Caco-2 (cell line): ENCODE data around the gene NDRG3. TPM values are rescaled to one million over a fixed set of nuclear protein-coding genes. Genes with fewer than 3 reads are reported as not detected.
A peak's percentile ranks its signal among the peaks of the same experiment; 100 is the strongest.

ENCODE experiments used
- BruUV-seq: library from RNA; stranded (reverse); fragments of 400-500 nt; replicated peaks from 2 replicates; lab custom pipeline; 2021; lab: Mats Ljungman, UMichigan
- CTCF ChIA-PET: fragments of 300-600 bp; sonication (Branson Sonifier 250); formaldehyde crosslinking; loops from one replicate; lab custom pipeline; 2022; ENCODE audit warnings: antibody characterized with exemption; lab: Charles Lee
- POLR2A ChIA-PET: fragments of 300-600 bp; sonication (Branson Sonifier 250); formaldehyde crosslinking; loops from one replicate; lab custom pipeline; 2022; ENCODE audit warnings: antibody characterized with exemption; lab: Charles Lee
- DNase-seq, 2 experiments: peaks; one replicate each; pipeline versions ENCODE4 v3.0.0 to v3.0.0-alpha.2; 2020 to 2022
- H3K27me3 ChIP-seq: replicated peaks from 2 replicates; pipeline ENCODE4 v1.6.0; 2011; ENCODE audit warnings: low read length; ENCODE audit not compliant: control insufficient read depth, insufficient read depth
- H3K36me3 ChIP-seq: 2 replicates; pipeline ENCODE4 v1.5.1; 2011; ENCODE audit warnings: low read length; ENCODE audit not compliant: control insufficient read depth, insufficient read depth
- H3K4me1 ChIP-seq: fragments of 250-450 bp; sonication (Bioruptor Pico); 2 replicates; pipeline ENCODE4 v1.5.1; 2020; ENCODE audit warnings: mild to moderate bottlenecking
- H3K4me3 ChIP-seq: 2 replicates; pipeline ENCODE4 v1.5.1; 2011; ENCODE audit warnings: low read depth, mild to moderate bottlenecking, control low read depth, low read length
- H3K9me3 ChIP-seq: fragments of 250-450 bp; sonication (Bioruptor Pico); 2 replicates; pipeline ENCODE4 v1.5.1; 2020; ENCODE audit warnings: mild to moderate bottlenecking, moderate library complexity
- H3K27ac Mint-ChIP-seq: one replicate; pipeline ENCODE4 v1.8.0; 2022; ENCODE audit warnings: mixed read lengths; ENCODE audit not compliant: unreplicated experiment
- H3K27me3 Mint-ChIP-seq: one replicate; pipeline ENCODE4 v1.8.0; 2022; ENCODE audit warnings: mixed read lengths; ENCODE audit not compliant: insufficient read depth, unreplicated experiment
- H3K36me3 Mint-ChIP-seq: one replicate; pipeline ENCODE4 v1.8.0; 2022; ENCODE audit warnings: mild to moderate bottlenecking, mixed read lengths; ENCODE audit not compliant: insufficient read depth, unreplicated experiment
- H3K4me1 Mint-ChIP-seq: one replicate; pipeline ENCODE4 v1.8.0; 2022; ENCODE audit warnings: low read depth, mixed read lengths; ENCODE audit not compliant: unreplicated experiment
- H3K4me3 Mint-ChIP-seq: one replicate; pipeline ENCODE4 v1.8.0; 2022; ENCODE audit warnings: mild to moderate bottlenecking, moderate library complexity, mixed read lengths; ENCODE audit not compliant: unreplicated experiment
- H3K9me3 Mint-ChIP-seq: one replicate; pipeline ENCODE4 v1.8.0; 2022; ENCODE audit warnings: mixed read lengths; ENCODE audit not compliant: unreplicated experiment
- CTCF ChIP-seq, 2 experiments: fragments of 200-600 bp in 1 of 2; IDR thresholded peaks; 1 replicate in 1 of 2; 2 replicates in 1 of 2; pipeline versions ENCODE4 v1.5.1 to v1.8.0; 2011 to 2022; ENCODE audit warnings: antibody characterized with exemption in 1 of 2, control low read depth in 1 of 2, inconsistent platforms in 1 of 2, low read depth in 1 of 2, low read length in 1 of 2, mild to moderate bottlenecking in 1 of 2, moderate library complexity in 1 of 2; ENCODE audit not compliant: insufficient read depth in 1 of 2, severe bottlenecking in 1 of 2, unreplicated experiment in 1 of 2
- intact Hi-C: fragments of 100-400 bp; cut with micrococcal nuclease; formaldehyde crosslinking; loops from one replicate; pipeline ENCODE4 v1.10.0; 2022; ENCODE audit not compliant: unreplicated experiment
- total RNA-seq: library from RNA; stranded (reverse); gene quantifications from 2 replicates; pipeline ENCODE4 v1.2.3, GENCODE V29; 2022

Gene NDRG3
- total RNA-seq, 1 experiment from 2014 or later = 41.5 TPM

DNA sequence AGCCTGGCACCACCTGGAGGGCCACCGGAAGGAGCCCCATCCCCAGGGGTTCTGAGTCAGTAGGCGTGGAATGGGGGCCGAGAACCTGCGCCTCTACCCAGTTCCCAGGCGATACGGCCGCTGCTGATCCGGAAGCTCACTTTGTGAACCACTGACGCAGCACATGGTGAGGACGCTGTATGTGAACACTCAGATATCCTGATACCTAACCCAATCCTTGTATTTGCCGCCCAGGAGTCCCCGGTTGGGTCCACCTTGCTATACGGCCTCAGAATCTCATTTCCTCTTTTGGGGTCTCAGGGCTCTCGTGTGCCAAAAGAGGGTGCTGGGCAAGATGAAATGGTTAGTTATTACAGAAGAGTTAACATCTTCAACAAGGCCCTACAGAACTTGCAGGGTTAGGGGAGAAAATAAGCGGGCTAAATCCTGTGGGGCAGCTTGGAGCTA lies 140.9 kb downstream of the NDRG3 start:
- peaks cover 17% of the 10 kb centered on the region for H3K4me1 Mint-ChIP-seq
- intact Hi-C loops = loop anchor here (1.0 to 2.0 kb wide), 4 partner anchors 30 to 150 kb away; no protein-coding TSS in a partner anchor
- no peaks in the 10 kb centered on the region for H3K9me3 ChIP-seq

More for the DNA sequence above, 140.9 kb downstream of the NDRG3 start:
- Mint-ChIP-seq H3K4me3 (peak overlapping the region; percentile 91), H3K36me3 (peaks cover 54% of the 10 kb centered on the region), H3K27me3 (no peaks in the 10 kb centered on the region), H3K27ac (peak overlapping the region; percentile 89), H3K9me3 (no peaks in the 10 kb centered on the region)
- peak overlapping the region; percentile 35 for H3K4me3 ChIP-seq
- ChIA-PET CTCF (interaction anchor here (0.5 to 3.5 kb wide), 30 partner anchors 8 to 1843 kb away, joined by 3 to 31 read pairs (median 6); partner anchors contain the start of genes DSN1, MYL9, NDRG3 and SCAND1), POLR2A (interaction anchor here (0.6 to 2.7 kb wide), 12 partner anchors 10 to 259 kb away, joined by 3 to 27 read pairs (median 6); partner anchors contain the start of genes DSN1 and TGIF2)
- no peak for DNase-seq
- peaks cover 5% of the 10 kb centered on the region for H3K36me3 ChIP-seq
- TSS peak; percentile 87 for BruUV-seq
- peaks cover 19% of the 10 kb centered on the region for H3K4me1 ChIP-seq
- no peak for TF ChIP-seq CTCF (IDR thresholded peaks at IDR 0.05; ENCODE audit: insufficient read depth in 1 of 2, low read depth in 1 of 2, low read length in 1 of 2, severe bottlenecking in 1 of 2, unreplicated experiment in 1 of 2)
- no peaks in the 10 kb centered on the region for H3K27me3 ChIP-seq

Other genes starting within 250 kb of the NDRG3 start
- gene MYL9, start 204.6 kb downstream of the NDRG3 start, total RNA-seq = 382 and 446 TPM in 2 replicates
- 58.4 and 60.6 TPM in 2 replicates for gene TGIF2, start 172.5 kb downstream of the NDRG3 start, total RNA-seq
- gene RAB5IF, start 140.3 kb downstream of the NDRG3 start, total RNA-seq = 279 and 282 TPM in 2 replicates
- gene SLA2, start 99.9 kb downstream of the NDRG3 start, total RNA-seq = 0.19 and 0.20 TPM in 2 replicates
- 56.9 and 59.2 TPM in 2 replicates for gene DSN1, start 27.7 kb upstream of the NDRG3 start, total RNA-seq
- 0.14 TPM in 1 of 2 replicates, not detected in the other for gene TLDC2, start 130.0 kb upstream of the NDRG3 start, total RNA-seq
- 56.8 and 63.0 TPM in 2 replicates for gene SAMHD1, start 205.6 kb upstream of the NDRG3 start, total RNA-seq